NCI-H128 (cell line): ENCODE data around the gene SCUBE2.
A peak's percentile ranks its signal among the peaks of the same experiment; 100 is the strongest.

Experiments used
- DNase-seq: peaks from one replicate; lab custom pipeline; 2025; ENCODE audit not compliant: unreplicated experiment; lab: John Stamatoyannopoulos, UW

Gene SCUBE2

DNA sequence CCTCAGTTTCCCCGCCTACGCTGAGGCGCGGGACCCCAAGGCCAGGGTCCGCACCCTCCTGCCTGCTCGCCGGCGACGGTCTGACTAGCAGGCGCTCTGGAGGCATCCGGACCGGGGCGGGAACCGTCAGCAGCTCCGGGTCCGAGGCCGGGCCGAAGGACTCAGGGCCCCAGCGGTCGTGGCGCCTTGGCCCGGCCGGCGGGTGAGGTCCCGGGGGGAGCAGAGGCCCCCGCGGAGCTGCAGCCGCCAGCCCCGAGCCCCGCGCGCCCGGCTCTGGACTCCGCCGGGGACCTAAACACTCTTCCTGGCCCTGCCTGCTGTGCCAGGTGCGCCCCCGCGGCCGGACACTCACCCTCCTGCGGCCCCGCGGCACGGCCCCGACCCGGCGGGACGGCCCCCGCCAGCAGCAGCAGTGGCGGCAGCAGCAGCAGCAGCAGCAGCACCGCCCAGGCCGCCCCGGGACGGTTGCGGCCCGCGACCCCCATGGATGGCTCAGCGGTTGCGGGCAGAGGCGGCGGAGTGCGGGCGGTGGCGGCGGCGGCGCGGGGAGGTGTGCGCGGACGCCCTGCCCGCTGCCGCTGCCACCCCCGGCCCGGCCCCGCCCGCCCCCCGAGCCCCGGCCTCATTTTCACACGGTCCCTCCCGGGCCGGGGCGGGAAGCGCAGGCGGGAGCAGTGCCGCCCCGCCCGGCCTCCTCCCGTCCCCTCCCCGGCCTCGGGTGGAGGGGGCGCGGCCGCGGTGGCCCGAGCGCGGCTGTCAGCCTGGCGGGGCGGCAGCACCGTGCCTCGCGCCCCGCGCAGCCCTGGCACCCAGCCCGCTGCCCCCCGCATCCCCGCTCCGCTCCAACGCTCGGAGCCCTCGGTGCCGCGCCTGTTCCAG is at the start of gene SCUBE2:
Gene SCUBE2 (minus strand): TSS at position 556 of the 879 bp plus-strand sequence. CDS start 71 bp downstream, at position 485.
- DNase-seq = no peak

DNA sequence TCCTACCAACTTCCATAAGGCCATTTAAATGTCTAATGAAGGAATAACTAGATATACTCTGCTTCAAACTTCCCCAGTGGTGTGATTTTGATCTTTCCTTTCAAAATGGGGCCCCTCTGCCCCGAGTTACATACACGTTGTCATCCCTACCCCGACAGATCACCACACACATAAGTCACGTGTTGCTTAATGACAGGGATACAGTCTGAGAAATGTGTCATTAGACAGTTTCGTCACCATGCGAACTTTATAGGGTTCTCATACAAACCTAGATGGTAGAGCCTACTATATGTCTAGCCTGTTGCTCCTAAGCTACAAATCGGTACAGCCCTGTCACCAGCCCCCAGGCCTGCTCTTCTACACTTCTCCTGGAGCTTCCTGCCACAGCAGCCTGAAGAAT is 49.8 kb upstream of the SCUBE2 start:
- no peak for DNase-seq

DNA sequence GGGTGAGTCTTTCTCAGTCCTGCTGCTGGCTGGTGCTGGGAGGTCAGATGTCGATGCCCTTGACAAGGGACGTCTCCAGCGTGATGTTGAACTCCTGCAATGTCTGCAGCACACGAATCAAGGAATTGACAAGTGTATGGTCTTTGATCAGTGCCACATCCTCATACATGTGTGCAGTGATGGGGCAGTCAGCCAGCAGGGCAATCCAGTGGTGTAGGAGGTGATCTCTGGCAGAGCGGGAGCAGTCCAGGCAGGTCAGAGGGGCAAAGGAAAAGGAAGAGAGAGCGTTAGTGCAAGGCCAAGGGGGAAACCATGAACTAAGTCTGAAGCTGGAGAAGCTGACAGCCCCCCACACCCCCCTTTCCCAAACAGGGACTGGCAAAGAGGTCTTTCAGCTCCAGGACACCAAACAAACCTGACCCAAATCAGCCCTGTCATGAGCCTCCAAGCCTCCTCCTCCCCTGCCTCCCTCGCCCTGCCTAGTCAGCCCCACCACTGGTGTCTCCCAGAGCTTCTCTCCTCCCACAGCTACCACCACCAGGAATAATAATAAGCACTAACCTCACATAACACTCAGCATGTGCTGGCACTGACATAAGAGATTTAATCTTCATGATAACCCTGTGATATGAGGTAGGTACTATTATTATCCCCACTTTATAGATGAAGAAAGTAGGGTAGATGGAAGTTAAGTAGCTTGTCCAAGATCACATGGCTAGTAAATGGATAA is 48.4 kb upstream of the SCUBE2 start:
- no peak for DNase-seq

DNA sequence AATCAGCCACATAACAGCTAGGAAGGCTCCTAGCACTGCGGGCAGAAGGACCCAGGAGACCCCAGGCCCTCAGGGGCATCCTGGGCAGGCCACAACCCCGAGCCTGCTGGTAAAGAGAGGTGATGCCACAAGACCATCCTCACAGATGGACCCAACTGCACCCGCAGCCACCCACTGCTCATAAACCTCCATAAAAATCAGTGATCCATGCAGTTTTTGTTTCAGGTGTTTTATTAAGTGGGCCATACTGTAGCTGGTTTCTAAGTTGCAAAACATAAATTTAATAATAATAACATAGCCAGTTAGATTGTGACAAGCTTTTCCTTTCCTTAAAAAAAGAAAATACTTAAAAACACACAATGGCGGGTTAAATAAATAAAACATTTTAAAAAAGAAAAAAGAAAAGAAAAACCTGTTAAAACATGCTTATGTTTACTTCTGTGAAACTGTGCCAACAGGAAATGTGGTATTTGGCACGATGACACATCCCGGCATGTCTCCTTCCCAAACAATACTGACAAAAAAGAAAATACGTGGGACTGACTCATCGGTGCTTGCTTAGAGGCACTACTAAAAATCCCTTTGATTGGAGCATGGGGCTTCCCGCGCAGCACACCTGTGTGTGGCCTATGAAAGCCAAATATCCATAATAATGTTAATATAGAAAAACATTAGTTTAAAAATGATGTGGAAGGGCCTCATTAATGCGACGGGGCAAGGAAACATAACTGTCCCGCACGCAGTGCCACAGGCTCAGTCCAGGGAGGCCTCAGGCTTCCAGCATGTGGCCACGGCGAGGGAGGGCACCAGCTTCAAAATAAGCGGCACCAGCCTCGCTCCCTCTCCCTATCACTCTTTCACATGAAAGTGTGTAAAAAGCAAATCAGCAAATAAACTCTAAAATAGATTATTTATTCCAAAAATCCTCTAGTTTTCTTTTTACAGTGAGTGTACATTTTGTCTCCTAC is 47.5 kb upstream of the SCUBE2 start:
- peak; percentile 79 for DNase-seq

DNA sequence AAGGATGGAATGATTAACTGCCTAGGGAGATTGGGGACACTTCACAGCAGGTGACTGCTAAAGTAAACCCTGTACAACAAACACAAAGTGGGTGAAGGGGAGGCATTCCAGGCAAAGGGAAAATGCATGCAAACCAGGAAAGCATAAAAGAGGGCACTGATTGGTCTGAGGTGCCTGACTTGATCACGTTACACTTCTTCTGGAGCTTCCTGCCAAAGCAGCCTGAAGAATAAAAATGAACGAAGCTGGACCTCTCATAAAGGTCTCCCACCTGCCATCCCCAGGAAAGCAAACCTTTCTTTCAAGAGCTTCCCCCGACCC is 46.7 kb upstream of the SCUBE2 start:
- DNase-seq = peak; percentile 80

DNA sequence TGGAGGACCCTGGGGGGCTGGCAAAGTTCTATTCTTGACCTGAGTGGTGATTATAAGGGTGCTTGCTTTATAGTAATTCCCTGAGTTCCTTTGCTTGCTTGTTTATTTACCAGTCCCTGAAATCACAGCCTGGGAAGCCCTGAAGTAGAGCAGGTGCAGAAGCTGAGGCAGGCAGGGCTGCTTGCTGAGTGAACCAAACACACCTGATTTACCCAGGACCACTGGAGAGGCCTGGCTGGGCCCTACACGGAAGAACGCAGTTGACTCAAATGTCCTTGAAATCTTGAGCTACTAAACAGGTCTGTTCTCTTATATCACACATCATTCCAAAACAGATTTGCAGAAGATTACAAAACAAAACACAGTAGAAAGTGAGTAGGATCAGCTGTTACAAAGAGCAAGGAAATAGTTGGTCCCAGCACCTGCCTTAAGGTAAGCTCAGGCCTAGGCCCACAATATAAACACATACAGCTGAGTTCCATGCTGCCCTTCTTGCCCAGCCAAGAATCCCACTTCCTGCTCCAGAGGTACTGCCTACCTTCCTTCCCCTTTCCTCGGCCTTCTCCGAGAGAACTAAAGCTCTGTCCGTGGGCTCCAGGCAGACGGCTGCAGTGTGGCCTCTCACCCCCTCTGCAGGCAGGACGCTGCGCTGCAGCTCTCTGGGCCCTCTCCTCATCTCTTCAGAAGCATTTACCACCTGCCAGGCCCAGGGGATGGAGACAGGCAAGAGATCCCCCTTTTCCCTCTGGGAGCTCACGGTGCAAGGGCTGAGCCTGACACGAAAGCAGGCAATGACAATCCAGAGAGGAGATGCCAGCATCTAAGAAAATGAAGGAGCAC is 46.1 kb upstream of the SCUBE2 start:
- DNase-seq = peak; percentile 80

DNA sequence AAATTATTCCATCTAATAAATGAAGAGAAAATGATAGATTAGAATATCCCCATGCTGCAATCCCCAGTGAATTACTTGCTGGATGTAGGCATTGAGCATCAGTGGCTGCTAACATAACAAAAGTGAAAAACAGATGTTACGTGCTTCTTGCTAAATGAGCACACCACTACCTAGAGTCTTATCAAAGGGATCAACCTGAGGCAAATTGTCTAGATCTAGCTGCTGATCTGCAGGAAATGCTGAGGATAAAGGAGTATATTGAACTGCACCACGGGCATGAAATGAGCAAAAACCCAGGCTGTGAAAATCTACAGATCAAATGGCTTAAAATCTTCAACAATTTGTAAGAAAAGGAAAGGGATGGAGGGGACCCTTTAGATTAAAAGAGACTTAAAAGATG is 45.3 kb upstream of the SCUBE2 start:
- DNase-seq = no peak

DNA sequence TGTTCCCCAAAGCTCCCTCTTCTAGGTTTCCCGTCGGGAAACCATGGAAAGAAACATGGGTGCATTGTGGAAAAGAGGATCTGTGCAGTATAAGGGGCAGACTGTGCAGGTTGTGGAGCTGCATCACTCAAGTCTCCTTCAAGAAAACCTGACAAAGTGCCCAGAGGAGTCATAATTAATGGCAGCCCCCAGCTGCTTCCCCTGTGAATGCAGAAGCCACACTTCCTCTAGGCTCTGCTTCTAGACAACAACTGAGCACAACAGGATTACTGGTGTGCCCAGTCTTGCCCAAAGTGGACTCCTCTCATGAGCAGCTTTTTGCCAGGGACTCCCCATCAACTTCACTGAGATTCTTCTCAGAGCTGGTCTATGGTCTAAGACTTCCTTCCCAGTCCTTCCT is 42.6 kb upstream of the SCUBE2 start:
- no peak for DNase-seq

DNA sequence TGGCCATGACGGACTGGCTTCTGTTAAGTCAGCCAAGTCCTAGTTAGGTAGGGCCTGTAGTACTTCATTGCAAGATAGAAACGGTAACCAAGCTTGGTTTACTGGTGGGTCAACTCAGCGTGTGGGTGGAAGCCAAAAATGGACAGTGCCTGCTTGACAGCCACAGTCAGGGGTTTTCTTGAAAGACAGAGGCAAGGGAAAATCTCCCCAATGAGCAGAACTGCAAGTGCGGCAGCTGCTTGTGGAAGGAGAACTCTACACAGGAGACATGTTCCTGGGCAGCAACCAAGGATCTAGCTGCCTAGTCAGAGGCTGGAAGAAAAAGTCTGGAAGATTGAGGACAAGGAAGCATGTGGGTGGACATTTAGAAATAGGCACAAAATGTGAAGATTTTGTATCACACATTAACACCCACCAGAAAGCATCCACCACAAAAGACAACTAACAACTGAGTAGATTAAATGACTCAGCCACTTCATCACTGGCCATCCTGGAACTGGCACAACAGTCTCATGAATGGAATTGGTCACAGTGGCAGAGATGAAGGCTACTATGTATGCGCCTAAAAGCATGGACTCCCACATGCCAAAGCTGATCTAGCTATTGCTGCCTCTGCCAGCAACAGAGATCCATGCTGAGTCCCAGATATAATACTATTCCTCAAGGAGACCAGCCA is 40.9 kb upstream of the SCUBE2 start:
- no peak for DNase-seq

DNA sequence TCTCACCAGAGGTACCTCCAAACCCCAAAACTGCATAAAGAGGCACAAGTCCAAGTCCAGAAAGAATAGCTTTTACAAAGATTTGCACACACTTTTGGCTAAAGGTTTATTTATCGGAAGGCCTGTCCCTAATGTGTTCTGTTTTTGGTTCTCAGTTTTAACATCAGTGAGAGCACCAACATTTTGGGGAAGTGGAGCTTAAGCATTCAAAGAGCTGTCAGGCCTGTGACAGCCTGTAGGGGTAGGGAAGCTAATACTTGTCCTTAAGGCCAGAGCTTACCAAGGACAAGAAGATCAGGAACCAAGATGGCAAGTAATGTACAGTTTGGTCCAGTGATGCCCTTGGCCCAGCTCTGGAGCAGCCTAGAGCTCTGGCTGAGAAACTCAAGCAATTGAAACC is 38.9 kb upstream of the SCUBE2 start:
- DNase-seq = no peak

DNA sequence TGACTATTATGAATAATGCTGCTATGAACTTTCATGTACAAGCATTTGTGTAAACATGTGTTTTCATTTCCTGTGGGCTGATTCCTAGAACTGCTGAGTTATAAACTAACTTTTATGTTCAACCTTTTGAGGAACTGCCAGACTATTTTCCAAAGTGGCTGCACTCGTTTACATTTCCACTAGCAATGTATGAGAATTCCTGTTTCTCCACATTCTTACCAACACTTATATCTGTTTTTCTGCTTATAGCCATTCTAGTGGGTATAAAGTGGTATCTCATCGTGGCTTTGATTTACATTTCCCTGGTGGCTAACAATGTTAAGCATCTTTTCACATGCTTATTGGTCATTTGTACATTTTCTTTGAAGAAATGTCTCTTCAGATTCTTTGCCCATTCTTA is 35.2 kb upstream of the SCUBE2 start:
- DNase-seq = no peak

DNA sequence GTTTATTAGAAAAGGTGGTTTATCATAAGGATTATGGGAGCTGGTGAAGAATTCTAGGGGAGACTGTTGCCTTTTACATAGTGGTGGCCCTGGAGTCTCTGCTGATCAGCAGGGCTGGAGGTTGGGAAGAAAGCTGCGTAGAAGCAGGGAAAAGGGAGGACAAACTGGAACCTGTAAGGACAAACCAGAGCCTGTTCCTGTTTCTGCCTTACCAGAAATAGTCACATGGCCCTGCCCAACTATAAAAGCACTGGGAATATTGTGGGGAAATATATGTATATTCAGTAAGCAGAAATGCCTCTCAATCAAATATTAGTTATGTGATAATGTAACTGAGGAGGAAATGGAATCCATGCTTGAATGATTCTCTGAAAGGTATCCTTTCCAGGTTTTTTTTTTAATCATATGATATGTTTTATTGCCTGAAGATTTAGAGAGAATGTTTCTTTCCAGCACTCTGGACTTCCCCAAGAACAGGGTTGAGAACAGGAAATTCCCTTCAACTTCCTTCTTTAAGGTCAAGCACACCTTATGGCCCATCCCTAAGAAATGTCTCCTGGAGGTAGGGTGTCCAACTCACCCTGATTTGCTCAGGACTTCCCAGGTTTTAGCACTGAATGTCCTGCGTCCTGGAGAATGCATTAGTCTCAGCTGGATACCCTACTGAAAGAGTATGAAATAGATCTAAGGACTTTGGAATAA is 33.9 kb upstream of the SCUBE2 start:
- DNase-seq = no peak

DNA sequence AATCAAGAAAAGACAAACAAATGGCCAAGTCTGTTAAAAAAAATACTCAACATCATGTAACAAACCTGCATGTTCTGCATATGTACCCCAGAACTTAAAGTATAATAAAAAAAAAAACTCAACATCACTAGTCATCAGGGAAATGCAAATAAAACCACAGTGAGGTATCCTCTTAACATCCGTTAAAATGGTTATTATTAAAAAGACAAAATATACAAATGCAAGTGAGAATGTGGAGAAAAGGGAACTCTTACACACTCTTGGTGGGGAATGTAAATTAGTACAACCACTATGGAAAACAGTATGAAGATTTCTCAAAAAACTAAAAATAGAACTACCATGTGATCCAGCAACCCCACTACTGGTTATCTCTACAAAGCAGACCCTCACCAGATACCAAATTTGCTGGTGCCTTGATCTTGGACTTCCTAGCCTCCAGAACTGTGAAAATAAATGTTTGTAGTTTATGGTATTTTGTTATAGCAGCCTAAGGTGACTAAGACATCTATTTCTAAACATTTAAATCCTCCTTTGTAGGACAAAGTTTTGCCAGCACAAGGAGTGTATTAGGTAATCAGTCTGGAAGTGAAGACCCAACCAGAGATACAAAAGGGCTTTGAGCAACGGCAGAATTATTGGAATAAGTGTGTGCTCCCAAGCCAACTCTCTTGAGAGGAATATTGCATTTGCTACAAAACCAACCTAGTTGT is 32.4 kb upstream of the SCUBE2 start:
- DNase-seq = no peak

DNA sequence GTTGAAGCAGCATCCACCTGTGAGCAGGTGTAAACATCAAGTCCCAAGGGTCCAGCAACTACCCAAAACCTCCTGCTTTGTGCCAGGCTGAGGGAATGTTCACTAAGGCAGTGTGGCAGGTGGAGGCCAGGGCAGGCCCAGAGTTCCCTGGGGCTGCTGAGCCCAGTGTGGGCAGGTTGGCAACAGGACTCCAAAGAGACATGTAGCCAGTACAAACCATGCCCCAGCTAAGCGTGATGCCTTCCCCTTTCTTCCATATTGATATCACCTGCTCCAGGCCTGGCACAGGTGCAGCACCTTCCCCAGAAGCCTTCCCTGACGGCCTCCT is 30.0 kb upstream of the SCUBE2 start:
- DNase-seq = no peak

DNA sequence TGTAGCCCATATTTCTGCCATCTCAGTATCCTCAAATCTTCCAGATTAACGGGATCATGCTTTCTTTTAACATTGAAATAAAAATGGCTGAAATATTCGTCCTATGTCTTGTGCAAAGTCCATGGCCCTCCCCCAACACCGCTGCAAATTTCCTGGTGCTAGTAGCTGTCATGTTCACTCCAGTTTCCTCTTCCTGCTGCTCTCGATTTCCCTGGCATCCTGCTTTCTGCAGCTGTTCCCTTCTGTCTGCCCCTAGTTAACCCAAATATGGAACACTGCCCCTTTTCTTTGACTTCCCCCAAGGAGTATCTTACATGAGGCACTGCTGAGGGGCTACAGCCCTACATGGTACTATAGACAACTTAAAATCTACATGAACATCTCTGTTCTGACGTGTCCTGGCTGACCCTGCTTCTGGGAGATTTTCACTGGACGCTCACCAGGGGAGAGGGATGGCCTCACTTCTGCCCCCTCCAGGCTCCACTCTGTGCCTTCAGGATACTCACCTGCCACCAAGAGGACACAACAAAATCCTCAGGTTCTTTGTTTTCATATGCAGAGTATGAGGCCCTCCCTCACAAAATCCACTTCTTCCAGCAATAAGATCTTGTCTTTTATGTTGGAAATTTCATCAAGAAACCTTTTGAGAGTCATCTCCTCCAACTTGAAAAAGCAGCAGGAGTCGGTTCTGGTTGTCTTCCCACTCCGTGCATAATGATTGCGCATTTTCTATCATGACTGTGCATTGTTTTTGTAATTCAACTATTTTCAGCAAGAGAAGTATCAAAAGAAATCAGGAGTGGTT is 29.5 kb upstream of the SCUBE2 start:
- DNase-seq = no peak

DNA sequence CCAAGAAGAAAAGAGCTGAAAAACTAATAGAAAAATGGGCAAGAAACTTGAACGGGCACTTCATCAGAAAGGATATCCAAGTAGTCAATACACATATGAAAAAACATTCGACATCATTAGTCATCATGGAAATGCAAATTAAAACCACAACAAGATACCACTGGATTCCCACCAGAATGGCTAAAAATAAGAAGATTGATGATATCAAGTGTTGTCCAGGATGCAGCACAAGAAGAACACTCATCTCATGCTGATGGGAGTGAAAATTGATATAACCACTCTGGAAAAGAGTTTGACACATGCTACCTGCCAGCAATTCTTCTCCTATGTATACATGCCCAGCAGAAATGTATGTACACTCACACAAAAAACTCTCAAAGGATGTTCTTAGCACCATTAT is 26.9 kb upstream of the SCUBE2 start:
- no peak for DNase-seq

DNA sequence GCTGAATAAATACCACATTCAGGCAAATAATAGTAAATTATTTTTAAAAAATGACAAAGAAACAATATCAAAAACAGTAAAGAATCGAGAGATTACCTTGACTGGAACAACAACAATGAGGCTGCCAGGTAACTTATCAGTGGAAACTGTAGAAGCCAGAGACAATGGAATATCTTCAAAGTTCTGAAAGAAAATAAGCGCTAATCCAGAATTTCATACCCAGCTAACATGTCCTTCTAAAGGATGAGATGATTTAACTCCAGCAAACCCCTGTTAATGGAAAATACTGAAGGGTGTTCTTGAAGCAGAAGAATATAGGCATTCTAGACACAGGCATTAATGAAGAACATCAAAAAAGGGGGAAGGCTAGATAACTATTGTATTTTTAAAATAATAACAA is 20.7 kb upstream of the SCUBE2 start:
- DNase-seq = no peak
